Stimulated activated CD4-positive, alpha-beta T cell treated with anti-CD3 and anti-CD28 coated beads, Interleukin-4, amount 100 ng/mL, for 24 hours (primary cell): Measurements from ENCODE around the gene CKAP2L.

Experiments used
- DNase-seq: peaks from one replicate; pipeline ENCODE4 v3.0.0-alpha.2; 2020

CKAP2L gene

GRCh38 chr2:112791019-112791418, 26.6 kb upstream of the CKAP2L start:
- no peak for DNase-seq

GRCh38 chr2:112790305-112790704, 25.9 kb upstream of the CKAP2L start:
- no peak for DNase-seq

GRCh38 chr2:112789186-112789585, 24.8 kb upstream of the CKAP2L start:
- no peak for DNase-seq

- no peak for DNase-seq
Observed at GRCh38 chr2:112788653-112789052, 24.2 kb upstream of the CKAP2L start.

- no peak for DNase-seq
Observed at GRCh38 chr2:112787729-112788393, 23.5 kb upstream of the CKAP2L start.

GRCh38 chr2:112787294-112787693, 22.9 kb upstream of the CKAP2L start:
- DNase-seq, result no peak

- no peak for DNase-seq
Observed at GRCh38 chr2:112784199-112785189, 20.1 kb upstream of the CKAP2L start, which contains the start of gene IL1A. IL1A (minus strand) TSS chr2:112784493; CDS start chr2:112783770, 723 bp downstream.

GRCh38 chr2:112783187-112783714, 18.8 kb upstream of the CKAP2L start:
- DNase-seq, result no peak

- no peak for DNase-seq
Observed at GRCh38 chr2:112782234-112782799, 17.9 kb upstream of the CKAP2L start.

- DNase-seq, result no peak
Observed at GRCh38 chr2:112779598-112779997, 15.2 kb upstream of the CKAP2L start.

GRCh38 chr2:112777036-112777435, 12.6 kb upstream of the CKAP2L start:
- DNase-seq, result no peak

- no peak for DNase-seq
Observed at GRCh38 chr2:112776113-112776512, 11.7 kb upstream of the CKAP2L start.

- DNase-seq, result no peak
Observed at GRCh38 chr2:112774536-112775285, 10.3 kb upstream of the CKAP2L start.

- DNase-seq, result no peak
Observed at GRCh38 chr2:112773556-112773955, 9.1 kb upstream of the CKAP2L start.

- DNase-seq, result no peak
Observed at GRCh38 chr2:112772911-112773475, 8.6 kb upstream of the CKAP2L start.

GRCh38 chr2:112772322-112772721, 7.9 kb upstream of the CKAP2L start:
- no peak for DNase-seq

- DNase-seq, result no peak
Observed at GRCh38 chr2:112768432-112768831, 4.0 kb upstream of the CKAP2L start.

- no peak for DNase-seq
Observed at GRCh38 chr2:112767693-112768330, 3.4 kb upstream of the CKAP2L start.

- no peak for DNase-seq
Observed at GRCh38 chr2:112765251-112765650, 842 bp upstream of the CKAP2L start.

GRCh38 chr2:112762276-112762675, 2.1 kb downstream of the CKAP2L start:
- DNase-seq, result no peak

GRCh38 chr2:112760149-112760548, 4.3 kb downstream of the CKAP2L start:
- DNase-seq, result no peak

- no peak for DNase-seq
Observed at GRCh38 chr2:112758711-112759110, 5.7 kb downstream of the CKAP2L start.
